Measurements from ENCODE around the gene SYDE1.

DNA sequence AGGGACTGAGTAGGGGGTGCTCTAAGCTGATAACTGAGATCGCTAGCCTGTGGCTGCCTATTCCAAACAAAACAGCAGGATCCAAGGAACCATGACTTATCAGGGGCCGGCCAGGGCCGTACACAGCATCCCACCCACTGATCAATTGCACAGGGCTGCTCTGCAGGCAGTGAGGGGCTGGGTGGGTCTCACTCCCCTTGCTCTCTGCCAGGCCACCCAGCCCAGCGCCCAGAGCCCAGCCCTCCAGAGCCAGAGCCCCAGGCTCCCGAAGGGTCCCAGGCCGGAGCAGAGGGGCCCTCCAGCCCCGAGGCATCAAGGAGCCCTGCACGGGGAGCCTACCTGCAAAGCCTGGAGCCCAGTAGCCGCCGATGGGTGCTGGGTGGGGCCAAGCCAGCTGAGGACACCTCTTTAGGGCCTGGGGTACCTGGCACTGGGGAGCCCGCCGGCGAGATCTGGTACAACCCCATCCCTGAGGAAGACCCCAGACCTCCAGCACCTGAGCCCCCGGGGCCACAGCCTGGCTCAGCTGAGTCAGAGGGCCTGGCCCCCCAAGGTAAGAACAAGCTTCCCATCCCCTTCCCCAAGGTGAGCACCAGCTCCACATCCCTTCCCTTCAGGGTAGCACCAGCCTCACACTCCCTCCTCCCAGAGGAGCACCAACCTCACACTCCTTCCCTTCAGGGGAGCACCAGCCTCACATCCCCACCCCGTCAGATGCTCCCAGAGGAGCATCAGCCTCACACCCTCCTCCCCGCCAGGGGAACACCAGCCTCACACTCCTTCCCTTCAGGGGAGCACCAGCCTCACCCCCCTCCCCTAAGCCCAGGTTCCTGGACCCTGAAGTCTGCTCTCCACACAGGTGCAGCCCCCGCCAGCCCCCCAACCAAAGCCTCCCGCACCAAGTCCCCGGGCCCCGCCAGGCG, 1.9 kb downstream of the SYDE1 start:
- TF ChIP-seq, protein P1, sequence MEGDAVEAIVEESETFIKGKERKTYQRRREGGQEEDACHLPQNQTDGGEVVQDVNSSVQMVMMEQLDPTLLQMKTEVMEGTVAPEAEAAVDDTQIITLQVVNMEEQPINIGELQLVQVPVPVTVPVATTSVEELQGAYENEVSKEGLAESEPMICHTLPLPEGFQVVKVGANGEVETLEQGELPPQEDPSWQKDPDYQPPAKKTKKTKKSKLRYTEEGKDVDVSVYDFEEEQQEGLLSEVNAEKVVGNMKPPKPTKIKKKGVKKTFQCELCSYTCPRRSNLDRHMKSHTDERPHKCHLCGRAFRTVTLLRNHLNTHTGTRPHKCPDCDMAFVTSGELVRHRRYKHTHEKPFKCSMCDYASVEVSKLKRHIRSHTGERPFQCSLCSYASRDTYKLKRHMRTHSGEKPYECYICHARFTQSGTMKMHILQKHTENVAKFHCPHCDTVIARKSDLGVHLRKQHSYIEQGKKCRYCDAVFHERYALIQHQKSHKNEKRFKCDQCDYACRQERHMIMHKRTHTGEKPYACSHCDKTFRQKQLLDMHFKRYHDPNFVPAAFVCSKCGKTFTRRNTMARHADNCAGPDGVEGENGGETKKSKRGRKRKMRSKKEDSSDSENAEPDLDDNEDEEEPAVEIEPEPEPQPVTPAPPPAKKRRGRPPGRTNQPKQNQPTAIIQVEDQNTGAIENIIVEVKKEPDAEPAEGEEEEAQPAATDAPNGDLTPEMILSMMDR (IDR thresholded peaks at IDR 0.05) = no peak
- TF ChIP-seq POLR2A (IDR thresholded peaks at IDR 0.05) = no peak
